Kidney (tissue), 14 donors: Measurements from ENCODE around the gene PLXNA1. TPM values are rescaled to one million over a fixed set of nuclear protein-coding genes. Genes with fewer than 3 reads are reported as not detected.
A peak's percentile ranks its signal among the peaks of the same experiment; 100 is the strongest.

Experiments
- DNase-seq, 5 donors: peaks; one replicate each; pipeline ENCODE4 v3.0.0-alpha.2; 2013 to 2020
- FAIRE-seq: peaks from 2 replicates; lab custom pipeline; 2012; peaks lifted over from hg19 to GRCh38; lab: Jason Lieb, UNC
- H3K27ac ChIP-seq, 2 donors: one replicate each; pipeline ENCODE4 v1.7.0; 2013; ENCODE audit warnings: low read depth in 2 of 2, low read length in 2 of 2, inconsistent platforms in 1 of 2
- H3K27me3 ChIP-seq: one replicate; pipeline ENCODE4 v1.7.1; 2013; ENCODE audit warnings: low read length, inconsistent platforms; ENCODE audit not compliant: control insufficient read depth, insufficient read depth
- H3K36me3 ChIP-seq, 3 donors: one replicate each; pipeline versions ENCODE4 v1.7.0 to v1.7.1; 2013; ENCODE audit warnings: low read length in 3 of 3, control low read depth in 1 of 3, inconsistent platforms in 1 of 3; ENCODE audit not compliant: insufficient read depth in 3 of 3, control insufficient read depth in 2 of 3
- H3K4me1 ChIP-seq, 3 donors: one replicate each; pipeline versions ENCODE4 v1.7.0 to v1.7.1; 2013; ENCODE audit warnings: low read length in 3 of 3, inconsistent platforms in 1 of 3, low read depth in 1 of 3; ENCODE audit not compliant: control insufficient read depth in 2 of 3, insufficient read depth in 2 of 3
- H3K4me3 ChIP-seq, 3 donors: one replicate each; pipeline versions ENCODE4 v1.7.0 to v1.8.1; 2013; ENCODE audit warnings: low read length in 3 of 3, control low read depth in 1 of 3, inconsistent platforms in 1 of 3
- H3K9ac ChIP-seq, 3 donors: one replicate each; pipeline versions ENCODE4 v1.7.0 to v1.7.1; 2013; ENCODE audit warnings: low read length in 3 of 3, control low read depth in 1 of 3, inconsistent platforms in 1 of 3
- H3K9me3 ChIP-seq, 3 donors: one replicate each; pipeline versions ENCODE4 v1.7.0 to v1.7.1; 2013; ENCODE audit warnings: low read length in 3 of 3, control low read depth in 1 of 3, inconsistent platforms in 1 of 3; ENCODE audit not compliant: control insufficient read depth in 2 of 3, insufficient read depth in 1 of 3
- CTCF ChIP-seq: IDR thresholded peaks from 3 replicates; pipeline ENCODE4 v1.5.1; 2012; ENCODE audit warnings: mild to moderate bottlenecking, moderate library complexity, borderline replicate concordance; ENCODE audit not compliant: insufficient read depth; ENCODE audit errors: extremely low read depth
- intact Hi-C: fragments of 100-400 bp; cut with DNase I; formaldehyde crosslinking; loops from one replicate; pipeline ENCODE4 v1.11.1; 2022
- polyA plus RNA-seq: library from polyadenylated mRNA; stranded (reverse); fragments of 350-450 nt; fragmentation: Illumina TruSeq; extraction: RNeasy Lipid Tissue Mini Kit (QIAGEN cat#74804); gene quantifications from one replicate; pipeline ENCODE4 v1.2.3, GENCODE V29; 2014; ENCODE audit warnings: low read depth, low replicate concordance; ENCODE audit not compliant: insufficient read depth
- total RNA-seq: library from RNA; stranded (reverse); fragmentation: NEBNext Ultra II Directional; extraction: Animal tissue kit (Norgen Biotek cat#: 25700); gene quantifications from one replicate; pipeline ENCODE4 v1.2.1, GENCODE V29; 2021
- donor health status: control.
- donor health status: control.
- donor health status: control.
- donor health status: control.
- donor health status: control.
- donor health status: DM: yes; HTN: yes; CAD: no.
- donor health status: Normal renal cell carcinoma (clear cell type).

PLXNA1 gene
- total and polyA plus RNA-seq, 2 donors from 2014 or later, result 5.3 to 29.0 TPM

GRCh38 chr3:126979046-126979628, 3.8 kb upstream of the PLXNA1 start:
- FAIRE-seq (no peak), DNase-seq (peak in 1 of 5 donors; percentile 44)
- Histone ChIP-seq H3K4me1 (peaks cover 0 to 7% (median 0%) of the 10 kb centered on the region in 3 donors), H3K27ac (no peak overlapping the region), H3K9ac (no peak overlapping the region), H3K36me3 (no peaks in the 10 kb centered on the region), H3K4me3 (no peak overlapping the region), H3K9me3 (peaks cover 0 to 8% (median 4%) of the 10 kb centered on the region in 3 donors), H3K27me3 (no peaks in the 10 kb centered on the region)
- intact Hi-C loops, result no loop called here
- no peak for TF ChIP-seq CTCF

- DNase-seq (peak in 1 of 5 donors; percentile 46), FAIRE-seq (no peak)
- no peak overlapping the region for H3K4me3 ChIP-seq
- no peaks in the 10 kb centered on the region for H3K36me3 ChIP-seq
- no peak overlapping the region for H3K27ac ChIP-seq
- no peaks in the 10 kb centered on the region for H3K9me3 ChIP-seq
- H3K4me1 ChIP-seq, result peaks cover 0 to 10% (median 0%) of the 10 kb centered on the region in 3 donors
- intact Hi-C loops, result loop anchor here (10.0 kb wide), 1 partner anchor 226 kb away; no protein-coding TSS in a partner anchor
- H3K27me3 ChIP-seq, result no peaks in the 10 kb centered on the region
- TF ChIP-seq CTCF, result no peak
- H3K9ac ChIP-seq, result no peak overlapping the region
Measured at GRCh38 chr3:126980266-126980811, 2.6 kb upstream of the PLXNA1 start.

GRCh38 chr3:126982126-126982470, 817 bp upstream of the PLXNA1 start:
- no peak for TF ChIP-seq CTCF
- no peaks in the 10 kb centered on the region for H3K36me3 ChIP-seq
- no peak for DNase-seq
- peak overlapping the region in 1 of 2 donors; percentile 8 for H3K27ac ChIP-seq
- H3K9me3 ChIP-seq, result no peaks in the 10 kb centered on the region
- intact Hi-C loops, result loop anchor here (10.0 kb wide), 1 partner anchor 227 kb away; no protein-coding TSS in a partner anchor
- peak overlapping the region in 1 of 3 donors; percentile 55 for H3K9ac ChIP-seq
- FAIRE-seq, result no peak
- peaks cover 0 to 10% (median 0%) of the 10 kb centered on the region in 3 donors for H3K4me1 ChIP-seq
- no peaks in the 10 kb centered on the region for H3K27me3 ChIP-seq
- H3K4me3 ChIP-seq, result peak overlapping the region in 1 of 3 donors; percentile 55
